ENCODE measurements around the gene SARDH.

The SARDH gene

GRCh38 chr9:133699546-133699945 lies 38.6 kb downstream of the SARDH start:
- Histone ChIP-seq H3K27ac (no peak overlapping the region), H3K27me3 (replicated peaks) (no peaks in the 10 kb centered on the region), H3K4me3 (ENCODE audit: low read depth, low read length) (no peak overlapping the region), H3K36me3 (replicated peaks) (no peaks in the 10 kb centered on the region)
- in situ Hi-C loops (cut with HindIII; ENCODE audit: low pct_ligation_motif_present, low sequenced_read_pairs), result no loop called here
- no peak for DNase-seq
- no peak for TF ChIP-seq CTCF (IDR thresholded peaks at IDR 0.05; ENCODE audit: low read depth, low read length, missing control alignments)

GRCh38 chr9:133696071-133696472 lies 42.1 kb downstream of the SARDH start:
- DNase-seq, result no peak
- Histone ChIP-seq H3K27ac (no peak overlapping the region), H3K27me3 (replicated peaks) (no peaks in the 10 kb centered on the region), H3K36me3 (replicated peaks) (no peaks in the 10 kb centered on the region), H3K4me3 (ENCODE audit: low read depth, low read length) (no peak overlapping the region)
- TF ChIP-seq CTCF (IDR thresholded peaks at IDR 0.05; ENCODE audit: low read depth, low read length, missing control alignments), result no peak
- in situ Hi-C loops (cut with HindIII; ENCODE audit: low pct_ligation_motif_present, low sequenced_read_pairs), result no loop called here

GRCh38 chr9:133694686-133695085 lies 43.5 kb downstream of the SARDH start:
- H3K27ac ChIP-seq, result no peak overlapping the region
- in situ Hi-C loops (cut with HindIII; ENCODE audit: low pct_ligation_motif_present, low sequenced_read_pairs), result no loop called here
- H3K36me3 ChIP-seq (replicated peaks), result no peaks in the 10 kb centered on the region
- no peaks in the 10 kb centered on the region for H3K27me3 ChIP-seq (replicated peaks)
- no peak overlapping the region for H3K4me3 ChIP-seq (ENCODE audit: low read depth, low read length)
- no peak for TF ChIP-seq CTCF (IDR thresholded peaks at IDR 0.05; ENCODE audit: low read depth, low read length, missing control alignments)
- DNase-seq, result no peak

GRCh38 chr9:133693703-133694529 lies 44.2 kb downstream of the SARDH start:
- Histone ChIP-seq H3K36me3 (replicated peaks) (no peaks in the 10 kb centered on the region), H3K4me3 (ENCODE audit: low read depth, low read length) (no peak overlapping the region), H3K27ac (no peak overlapping the region), H3K27me3 (replicated peaks) (no peaks in the 10 kb centered on the region)
- in situ Hi-C loops (cut with HindIII; ENCODE audit: low pct_ligation_motif_present, low sequenced_read_pairs), result no loop called here
- no peak for DNase-seq
- no peak for TF ChIP-seq CTCF (IDR thresholded peaks at IDR 0.05; ENCODE audit: low read depth, low read length, missing control alignments)

- TF ChIP-seq CTCF (IDR thresholded peaks at IDR 0.05; ENCODE audit: low read depth, low read length, missing control alignments), result no peak
- in situ Hi-C loops (cut with HindIII; ENCODE audit: low pct_ligation_motif_present, low sequenced_read_pairs), result no loop called here
- H3K27me3 ChIP-seq (replicated peaks), result no peaks in the 10 kb centered on the region
- no peak overlapping the region for H3K27ac ChIP-seq
- H3K36me3 ChIP-seq (replicated peaks), result no peaks in the 10 kb centered on the region
- H3K4me3 ChIP-seq (ENCODE audit: low read depth, low read length), result no peak overlapping the region
- no peak for DNase-seq
Measured at GRCh38 chr9:133693116-133693515, 45.0 kb downstream of the SARDH start.
